Fibroblast of the aortic adventitia (primary cell): Measurements from ENCODE around the gene RBM15B. TPM values are rescaled to one million over a fixed set of nuclear protein-coding genes. Genes with fewer than 3 reads are reported as not detected.
A peak's percentile ranks its signal among the peaks of the same experiment; 100 is the strongest.

Source experiments
- DNase-seq: peaks from one replicate; pipeline ENCODE4 v3.0.0-alpha.2; 2010; ENCODE audit warnings: low read depth
- H3K4me3 ChIP-seq: 2 replicates; pipeline ENCODE4 v1.5.1; 2011; ENCODE audit warnings: low read depth, mild to moderate bottlenecking, control low read depth, low read length, moderate library complexity
- CTCF ChIP-seq: IDR thresholded peaks from 2 replicates; pipeline ENCODE4 v1.5.1; 2011; ENCODE audit warnings: mild to moderate bottlenecking, low read length, control low read depth, inconsistent platforms; ENCODE audit not compliant: insufficient read depth
- total RNA-seq: library from RNA; depleted of rRNA; stranded (reverse); fragments of >200 nt; gene quantifications from 2 replicates; pipeline ENCODE4 v1.2.3, GENCODE V29; 2012; ENCODE audit warnings: low replicate concordance

RBM15B gene
- total RNA-seq, 1 donor, result 28.6 TPM

DNA sequence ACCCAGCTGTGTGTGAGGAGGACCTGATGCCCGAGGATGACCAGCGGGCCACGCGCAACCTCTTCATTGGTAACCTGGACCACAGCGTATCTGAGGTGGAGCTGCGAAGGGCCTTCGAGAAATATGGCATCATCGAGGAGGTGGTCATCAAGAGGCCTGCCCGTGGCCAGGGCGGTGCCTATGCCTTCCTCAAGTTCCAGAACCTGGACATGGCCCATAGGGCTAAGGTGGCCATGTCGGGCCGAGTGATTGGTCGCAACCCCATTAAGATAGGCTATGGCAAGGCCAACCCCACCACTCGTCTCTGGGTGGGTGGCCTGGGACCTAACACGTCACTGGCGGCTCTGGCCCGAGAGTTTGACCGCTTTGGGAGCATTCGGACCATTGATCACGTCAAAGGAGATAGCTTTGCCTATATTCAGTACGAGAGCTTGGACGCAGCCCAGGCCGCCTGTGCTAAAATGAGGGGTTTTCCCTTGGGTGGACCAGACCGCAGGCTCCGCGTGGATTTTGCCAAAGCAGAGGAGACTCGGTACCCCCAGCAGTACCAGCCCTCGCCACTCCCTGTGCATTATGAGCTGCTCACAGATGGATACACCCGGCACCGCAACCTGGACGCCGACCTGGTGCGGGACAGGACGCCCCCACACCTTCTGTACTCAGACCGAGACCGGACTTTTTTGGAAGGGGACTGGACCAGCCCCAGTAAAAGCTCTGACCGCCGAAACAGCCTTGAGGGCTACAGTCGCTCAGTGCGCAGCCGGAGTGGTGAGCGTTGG lies 1.5 kb downstream of the RBM15B start:
- DNase-seq, result no peak
- H3K4me3 ChIP-seq, result peak overlapping the region; percentile 76
- no peak for TF ChIP-seq CTCF

DNA sequence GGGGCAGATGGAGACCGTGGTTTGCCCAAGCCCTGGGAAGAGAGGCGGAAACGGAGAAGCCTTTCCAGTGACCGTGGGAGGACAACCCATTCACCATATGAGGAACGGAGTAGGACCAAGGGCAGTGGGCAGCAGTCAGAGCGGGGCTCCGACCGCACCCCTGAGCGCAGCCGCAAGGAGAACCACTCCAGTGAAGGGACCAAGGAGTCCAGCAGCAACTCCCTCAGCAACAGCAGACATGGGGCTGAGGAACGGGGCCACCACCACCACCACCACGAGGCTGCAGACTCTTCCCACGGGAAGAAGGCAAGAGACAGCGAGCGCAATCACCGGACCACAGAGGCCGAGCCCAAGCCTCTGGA lies 2.0 kb downstream of the RBM15B start:
- no peak for DNase-seq
- TF ChIP-seq CTCF, result no peak
- H3K4me3 ChIP-seq, result peak overlapping the region; percentile 5

- DNase-seq, result no peak
- TF ChIP-seq CTCF, result no peak
- H3K4me3 ChIP-seq, result no peak overlapping the region
Measured at GRCh38 chr3:51393564-51393963, 2.5 kb downstream of the RBM15B start.

DNA sequence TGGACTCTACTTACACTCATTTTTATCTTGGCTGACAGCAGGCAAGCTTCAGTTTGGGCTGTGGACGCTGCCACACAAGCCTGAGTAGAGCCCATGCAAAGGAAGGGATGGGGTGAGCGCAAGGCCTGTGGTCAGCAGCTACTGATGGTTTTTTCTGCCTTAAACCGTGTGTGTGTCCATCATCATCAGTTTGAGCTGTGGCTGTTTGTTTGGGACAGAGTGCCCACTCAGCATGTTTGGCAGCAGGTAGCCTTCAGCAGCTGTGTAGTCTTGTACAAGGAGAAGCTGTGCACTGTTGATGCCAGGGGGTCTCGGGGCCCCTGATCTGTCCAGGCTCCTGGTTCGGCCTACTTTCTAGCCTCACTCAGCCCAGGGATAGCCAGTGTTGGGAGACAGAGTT lies 3.5 kb downstream of the RBM15B start:
- TF ChIP-seq CTCF, result no peak
- H3K4me3 ChIP-seq, result no peak overlapping the region
- no peak for DNase-seq

- DNase-seq, result no peak
- no peak overlapping the region for H3K4me3 ChIP-seq
- TF ChIP-seq CTCF, result no peak
Measured at GRCh38 chr3:51395493-51396213, 4.6 kb downstream of the RBM15B start.

GRCh38 chr3:51396401-51396800 lies 5.3 kb downstream of the RBM15B start:
- DNase-seq, result no peak
- TF ChIP-seq CTCF, result no peak
- no peak overlapping the region for H3K4me3 ChIP-seq
